Measurements from ENCODE around the gene CIPC. TPM values are rescaled to one million over a fixed set of nuclear protein-coding genes. Genes with fewer than 3 reads are reported as not detected.
A peak's percentile ranks its signal among the peaks of the same experiment; 100 is the strongest.

The CIPC gene
- total RNA-seq, 1 donor from 2014 or later = 7.2 TPM

GRCh38 chr14:77102154-77102553 lies 4.1 kb downstream of the CIPC start:
- DNase-seq (ENCODE audit: low read depth in 2 of 2) = no peak

DNA sequence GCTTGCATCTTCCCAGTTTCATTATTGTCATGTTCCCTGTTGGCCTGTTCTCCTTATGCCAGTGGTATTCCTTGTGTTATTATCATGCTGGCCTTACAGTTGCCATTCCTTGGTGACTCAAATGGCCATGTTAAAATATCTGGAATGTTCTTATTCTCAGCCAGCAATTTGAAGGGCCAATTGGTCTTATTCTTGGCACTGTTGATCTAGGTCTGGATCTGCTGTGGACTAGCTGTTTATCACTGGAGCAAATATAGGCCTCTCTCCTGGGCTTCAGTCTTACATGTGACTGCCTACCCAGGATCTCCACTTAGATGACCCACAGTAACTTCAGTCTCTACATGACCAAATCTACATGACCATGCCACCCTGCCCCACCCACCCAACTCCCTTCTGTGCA lies 5.4 kb downstream of the CIPC start:
- no peak for DNase-seq (ENCODE audit: low read depth in 2 of 2)

- no peak for DNase-seq (ENCODE audit: low read depth in 2 of 2)
Measured at GRCh38 chr14:77103951-77104350, 5.9 kb downstream of the CIPC start.

- no peak for DNase-seq (ENCODE audit: low read depth in 2 of 2)
Measured at GRCh38 chr14:77104393-77104792, 6.3 kb downstream of the CIPC start.

DNA sequence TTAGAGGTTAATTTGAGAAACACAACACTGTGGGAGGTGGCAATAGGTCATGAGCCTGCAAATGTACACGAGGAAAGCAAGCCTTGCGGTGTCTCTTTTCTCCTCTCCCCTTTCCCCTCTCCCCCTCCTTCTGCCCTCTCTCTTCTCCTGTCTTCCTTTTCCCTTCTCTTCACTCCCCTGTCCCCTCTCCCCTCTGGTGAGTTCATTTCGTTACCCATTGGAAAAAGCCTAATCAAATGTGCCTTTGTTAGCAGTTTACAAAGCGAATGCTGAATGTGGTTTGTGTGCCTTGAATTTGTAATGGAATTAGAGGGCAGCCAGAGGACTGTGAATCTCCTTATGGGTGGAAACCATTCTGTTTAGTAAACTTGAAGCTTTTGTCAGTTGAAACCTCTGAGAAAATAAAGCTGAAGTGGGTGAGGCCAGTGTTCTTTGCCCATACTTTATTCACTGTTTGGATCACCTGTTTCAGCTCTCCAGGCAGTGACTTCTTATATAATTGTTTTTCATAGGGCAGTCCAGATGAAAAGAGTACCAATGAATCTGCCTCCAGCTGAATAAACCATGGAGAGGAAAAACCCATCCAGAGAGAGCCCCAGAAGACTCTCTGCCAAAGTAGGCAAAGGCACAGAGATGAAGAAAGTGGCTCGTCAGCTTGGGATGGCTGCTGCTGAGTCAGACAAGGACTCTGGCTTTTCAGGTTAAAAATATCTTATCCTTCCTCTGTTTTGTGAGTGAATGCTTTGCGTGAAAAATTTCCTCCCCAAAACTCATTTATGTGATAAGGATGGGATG lies 7.3 kb downstream of the CIPC start:
- no peak for DNase-seq (ENCODE audit: low read depth in 2 of 2)

DNA sequence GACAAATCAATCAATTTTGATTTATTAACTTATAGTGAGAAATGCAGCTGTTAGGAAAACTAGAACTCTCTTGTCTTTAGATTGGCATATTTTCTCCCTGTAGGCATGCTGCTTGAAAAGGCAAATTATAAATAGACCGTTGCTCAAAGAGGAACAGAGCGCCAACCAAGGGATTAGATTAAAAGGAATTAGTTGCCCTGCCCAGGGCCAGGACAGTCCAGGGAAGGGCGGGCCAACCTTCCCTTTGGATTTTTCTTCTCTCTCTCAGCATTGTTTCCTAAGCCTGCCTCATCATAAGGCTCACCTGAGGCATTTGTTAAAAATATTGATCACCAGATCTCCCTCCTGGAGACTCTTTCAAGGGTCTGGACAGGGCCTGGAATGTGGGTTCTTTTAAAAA lies 8.6 kb downstream of the CIPC start:
- no peak for DNase-seq (ENCODE audit: low read depth in 2 of 2)

GRCh38 chr14:77107228-77107627 lies 9.2 kb downstream of the CIPC start:
- DNase-seq (ENCODE audit: low read depth in 2 of 2) = no peak

DNA sequence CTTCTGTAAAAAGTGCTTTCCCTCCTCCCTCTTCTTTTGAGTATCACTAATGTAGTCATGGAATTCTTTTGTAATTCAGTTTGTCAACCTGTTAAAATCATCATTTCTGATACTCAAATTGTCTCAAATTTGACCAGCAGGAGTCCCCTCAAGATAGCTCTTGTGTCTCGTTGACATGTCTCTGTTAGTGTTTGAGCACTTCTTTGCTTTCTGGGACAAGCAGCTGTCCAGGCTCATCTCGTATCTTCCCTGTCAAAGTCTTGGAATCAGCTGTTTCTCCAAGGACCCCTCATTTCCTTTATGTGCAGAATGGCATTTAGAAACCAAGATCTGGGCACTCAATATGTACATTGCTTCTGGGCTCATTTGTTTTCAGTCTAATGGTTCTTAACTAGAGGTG lies 10.7 kb downstream of the CIPC start:
- no peak for DNase-seq (ENCODE audit: low read depth in 2 of 2)

GRCh38 chr14:77109656-77110055 lies 11.6 kb downstream of the CIPC start:
- DNase-seq (ENCODE audit: low read depth in 2 of 2) = no peak

- no peak for DNase-seq (ENCODE audit: low read depth in 2 of 2)
Measured at GRCh38 chr14:77110286-77110685, 12.2 kb downstream of the CIPC start.

DNA sequence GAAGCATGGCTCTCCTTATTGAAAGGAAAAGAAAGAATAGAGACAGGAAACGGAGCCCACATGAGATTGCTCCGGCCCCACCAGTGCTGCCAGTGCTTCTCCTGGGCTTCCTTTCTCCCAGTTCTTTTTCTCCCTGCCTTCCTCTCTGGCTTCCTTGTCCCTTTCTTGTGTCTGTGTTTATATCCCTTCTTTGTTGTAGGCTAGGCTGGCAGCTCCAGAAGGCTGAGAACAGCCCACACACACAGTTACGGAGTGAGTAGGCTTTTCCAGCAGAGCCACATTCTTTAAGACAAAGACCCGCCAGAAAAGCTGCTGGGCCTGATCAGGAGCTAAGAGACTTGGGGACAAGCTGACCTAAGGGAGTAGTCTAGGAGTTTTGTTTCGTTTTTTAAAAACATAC lies 13.0 kb downstream of the CIPC start:
- DNase-seq (ENCODE audit: low read depth in 2 of 2) = peak in 1 of 2 donors; percentile 31

- DNase-seq (ENCODE audit: low read depth in 2 of 2) = no peak
Measured at GRCh38 chr14:77113644-77114043, 15.6 kb downstream of the CIPC start.

- DNase-seq (ENCODE audit: low read depth in 2 of 2) = no peak
Measured at GRCh38 chr14:77114609-77115008, 16.6 kb downstream of the CIPC start.

GRCh38 chr14:77116172-77116817 lies 18.2 kb downstream of the CIPC start:
- no peak for DNase-seq (ENCODE audit: low read depth in 2 of 2)

GRCh38 chr14:77119851-77120250 lies 21.8 kb downstream of the CIPC start:
- DNase-seq (ENCODE audit: low read depth in 2 of 2) = no peak

DNA sequence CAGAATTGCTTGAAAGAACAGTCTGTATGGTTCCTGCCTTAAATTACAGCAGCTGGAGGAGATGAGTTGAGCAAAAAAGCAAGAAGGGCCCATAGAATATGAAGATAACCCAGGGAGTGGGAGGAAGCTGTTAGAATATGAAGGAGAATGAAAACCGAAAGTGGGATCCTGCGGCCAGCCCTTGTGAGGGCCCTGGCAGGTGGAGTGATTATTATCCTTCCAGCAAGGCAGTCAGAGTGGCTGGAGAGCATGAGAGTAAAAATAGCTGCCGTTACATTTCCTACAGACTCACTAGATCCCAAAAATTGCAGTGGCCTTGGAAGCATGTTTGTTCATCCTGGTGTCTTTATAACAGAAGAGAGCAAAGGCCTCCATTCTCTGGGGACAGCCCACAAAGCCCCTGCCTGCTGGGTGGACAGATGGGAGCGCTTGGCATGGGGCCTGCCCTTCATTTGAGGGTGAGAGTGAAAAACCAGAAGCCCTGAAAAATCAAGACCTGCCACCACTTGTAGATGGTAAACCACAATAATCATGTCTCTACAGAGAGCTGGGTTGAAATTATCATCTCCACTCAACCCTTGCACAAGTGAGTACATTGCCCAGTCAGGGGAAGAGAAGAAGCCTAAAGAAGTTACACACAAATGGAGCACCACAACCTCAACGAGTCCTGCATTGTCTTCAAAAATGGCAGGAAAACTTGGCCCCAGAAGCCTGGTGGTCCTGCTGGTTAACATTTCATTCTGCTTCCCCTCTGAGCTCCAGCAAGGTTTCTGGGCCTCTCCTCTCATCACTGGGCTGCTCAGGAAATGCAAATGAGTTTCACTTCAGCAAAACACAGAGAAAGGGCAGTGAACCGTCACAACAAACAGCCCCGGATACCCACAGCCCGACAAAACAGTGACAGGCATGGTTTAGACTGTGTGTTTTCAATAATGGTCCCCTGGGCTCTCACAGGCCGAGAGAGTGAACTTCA lies 23.0 kb downstream of the CIPC start:
- no peak for DNase-seq (ENCODE audit: low read depth in 2 of 2)

- no peak for DNase-seq (ENCODE audit: low read depth in 2 of 2)
Measured at GRCh38 chr14:77122526-77123125, 24.6 kb downstream of the CIPC start.

DNA sequence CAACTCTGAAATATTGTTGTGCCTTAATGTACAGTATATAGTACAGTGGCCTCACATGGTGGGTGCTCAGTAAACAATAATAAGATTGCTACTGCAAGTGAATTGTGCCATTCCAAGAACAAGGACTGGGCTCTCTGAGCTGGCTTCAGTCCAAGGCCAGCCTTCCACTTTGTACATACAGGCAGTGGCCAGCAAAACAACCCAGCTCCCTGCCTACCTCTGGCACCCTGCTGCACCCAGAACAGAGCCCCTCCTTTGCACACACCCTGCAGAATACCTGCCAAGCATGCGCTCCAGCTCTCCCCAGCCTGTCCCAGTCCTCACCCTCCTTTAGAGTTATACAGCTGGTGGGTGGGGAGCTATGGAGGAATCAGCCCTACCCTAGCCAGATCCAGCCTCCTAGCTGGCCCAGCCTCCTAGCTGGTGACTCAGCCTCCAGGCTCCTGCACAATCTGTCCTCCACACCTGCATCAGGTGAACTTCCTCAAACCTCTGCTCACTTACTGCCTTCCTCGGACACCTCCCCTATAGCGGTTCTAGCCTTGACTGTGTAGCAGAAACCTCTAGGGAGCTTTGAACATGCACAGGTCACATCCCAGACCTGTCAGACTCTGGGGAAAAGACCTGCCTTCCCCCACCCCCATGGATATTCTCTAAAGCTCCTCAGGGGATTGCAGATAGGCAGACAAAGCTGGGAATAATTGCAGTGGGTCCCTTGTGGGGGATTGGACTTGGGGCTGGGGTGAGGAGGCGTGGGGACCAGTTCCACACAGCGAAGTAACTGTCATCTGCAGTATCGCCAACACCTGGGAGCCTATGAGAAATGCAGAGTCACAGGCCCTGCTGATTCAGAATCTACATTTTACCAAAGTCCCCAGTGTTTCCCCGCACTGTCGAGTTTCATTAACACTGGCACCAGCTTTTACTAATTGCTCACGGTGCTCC lies 25.6 kb downstream of the CIPC start:
- DNase-seq (ENCODE audit: low read depth in 2 of 2) = no peak

DNA sequence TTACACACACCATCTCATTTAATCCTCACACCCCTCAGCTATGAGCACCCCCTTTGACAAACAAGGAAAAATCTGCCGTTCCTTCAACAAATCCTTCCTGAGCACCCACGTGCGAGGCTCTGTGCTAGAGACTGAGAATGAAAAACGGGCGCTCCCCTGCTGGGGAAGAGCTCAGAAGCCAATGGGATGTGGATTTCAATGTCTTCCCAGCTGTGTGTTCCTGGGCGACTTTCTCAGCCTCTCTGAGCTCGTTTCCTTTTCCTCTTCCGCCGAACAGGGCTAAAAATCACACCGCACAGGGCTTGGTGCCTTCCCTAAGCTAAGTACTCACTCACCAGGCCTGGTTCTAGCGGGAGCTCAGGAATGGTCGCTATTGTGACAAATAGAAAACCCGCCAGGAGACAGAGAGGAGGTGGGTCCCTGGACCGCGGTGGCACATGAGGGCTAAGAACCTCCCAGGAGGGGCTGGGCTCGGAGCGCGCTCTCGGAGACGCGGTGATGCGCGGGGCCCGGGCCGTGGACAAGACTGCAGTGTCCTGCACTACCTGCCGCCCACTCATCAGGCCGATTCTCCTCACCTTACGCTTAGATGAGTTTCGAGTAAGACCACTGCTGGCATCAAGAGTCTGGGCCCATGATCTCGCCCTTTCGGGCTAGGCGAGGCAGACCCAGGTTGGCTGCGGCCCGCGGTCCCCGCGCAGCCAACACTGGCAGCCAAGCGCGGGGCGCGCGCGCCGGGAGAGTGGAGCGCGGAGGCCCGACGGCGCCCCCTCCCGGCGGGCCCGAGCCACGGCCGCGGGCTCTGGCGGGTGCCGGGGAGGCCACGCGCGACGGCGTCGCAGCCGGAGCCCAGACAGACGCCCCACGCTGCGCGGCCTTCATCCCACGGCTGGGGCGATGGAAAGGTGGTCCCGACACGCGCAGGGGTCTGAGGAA lies 26.6 kb downstream of the CIPC start:
- DNase-seq (ENCODE audit: low read depth in 2 of 2) = peak in 1 of 2 donors; percentile 69

Data from dermis microvascular lymphatic vessel endothelial cell (primary cell).